Loucy (cell line): ENCODE data around the gene ABHD2.

Source experiments
- H2AFZ ChIP-seq: fragments of 200-600 bp; sonication (generic); 2 replicates; pipeline ENCODE4 v1.6.0; 2016; ENCODE audit warnings: antibody characterized with exemption, mild to moderate bottlenecking, low read length, moderate library complexity
- H3F3A ChIP-seq: fragments of 200-600 bp; 2 replicates; pipeline ENCODE4 v1.6.0; 2016; ENCODE audit warnings: antibody characterized with exemption, low read depth, mild to moderate bottlenecking
- H3K27me3 ChIP-seq: fragments of 200-600 bp; sonication (generic); 2 replicates; pipeline ENCODE4 v1.6.1; 2014; ENCODE audit warnings: low read length, mild to moderate bottlenecking; ENCODE audit not compliant: insufficient read depth, poor library complexity, severe bottlenecking
- H3K36me3 ChIP-seq: fragments of 200-600 bp; sonication (generic); 2 replicates; pipeline ENCODE4 v1.6.1; 2016; ENCODE audit warnings: low read length; ENCODE audit not compliant: insufficient read depth
- H3K4me1 ChIP-seq: fragments of 200-600 bp; sonication (generic); 2 replicates; pipeline ENCODE4 v1.5.1; 2014; ENCODE audit warnings: low read length, mild to moderate bottlenecking; ENCODE audit not compliant: insufficient read depth, poor library complexity, severe bottlenecking
- H3K4me2 ChIP-seq: fragments of 200-600 bp; sonication (generic); 2 replicates; pipeline ENCODE4 v1.6.0; 2014; ENCODE audit warnings: antibody characterized with exemption, low read length, low read depth, mild to moderate bottlenecking; ENCODE audit not compliant: poor library complexity, severe bottlenecking
- H3K4me3 ChIP-seq: fragments of 200-600 bp; sonication (generic); 2 replicates; pipeline ENCODE4 v1.5.1; 2014; ENCODE audit warnings: low read length, mild to moderate bottlenecking, mixed read lengths; ENCODE audit not compliant: poor library complexity, severe bottlenecking
- H3K79me2 ChIP-seq: fragments of 200-600 bp; sonication (generic); 2 replicates; pipeline ENCODE4 v1.6.1; 2014; ENCODE audit warnings: low read length; ENCODE audit not compliant: insufficient read depth
- H3K9ac ChIP-seq: fragments of 200-600 bp; sonication (generic); 2 replicates; pipeline ENCODE4 v1.6.0; 2014; ENCODE audit warnings: mild to moderate bottlenecking, low read depth, low read length, moderate library complexity; ENCODE audit not compliant: poor library complexity, severe bottlenecking
- H3K9me2 ChIP-seq: fragments of 200-600 bp; sonication (generic); replicated peaks from 2 replicates; pipeline ENCODE4 v1.6.1; 2016; ENCODE audit warnings: low read depth, low read length, mixed read lengths
- H3K9me3 ChIP-seq: fragments of 200-600 bp; sonication (generic); 2 replicates; pipeline ENCODE4 v1.6.1; 2014; ENCODE audit warnings: mild to moderate bottlenecking, antibody characterized with exemption, low read length, low read depth; ENCODE audit not compliant: insufficient read depth
- H4K20me1 ChIP-seq: fragments of 200-600 bp; sonication (generic); 2 replicates; pipeline ENCODE4 v1.6.0; 2014; ENCODE audit warnings: antibody characterized with exemption, low read length, mild to moderate bottlenecking; ENCODE audit not compliant: insufficient read depth, poor library complexity, severe bottlenecking
- EZH2phosphoT487 ChIP-seq: fragments of 200-600 bp; IDR thresholded peaks from 2 replicates; pipeline ENCODE4 v1.6.1; 2018; ENCODE audit warnings: antibody characterized with exemption, mild to moderate bottlenecking, moderate library complexity, borderline replicate concordance
- TF ChIP-seq, protein P1 (sequence below): fragments of 200-600 bp; sonication (generic); conservative IDR thresholded peaks from 2 replicates; pipeline ENCODE4 v1.5.1; 2014; ENCODE audit warnings: mild to moderate bottlenecking, antibody characterized with exemption, low read length

The ABHD2 gene

DNA sequence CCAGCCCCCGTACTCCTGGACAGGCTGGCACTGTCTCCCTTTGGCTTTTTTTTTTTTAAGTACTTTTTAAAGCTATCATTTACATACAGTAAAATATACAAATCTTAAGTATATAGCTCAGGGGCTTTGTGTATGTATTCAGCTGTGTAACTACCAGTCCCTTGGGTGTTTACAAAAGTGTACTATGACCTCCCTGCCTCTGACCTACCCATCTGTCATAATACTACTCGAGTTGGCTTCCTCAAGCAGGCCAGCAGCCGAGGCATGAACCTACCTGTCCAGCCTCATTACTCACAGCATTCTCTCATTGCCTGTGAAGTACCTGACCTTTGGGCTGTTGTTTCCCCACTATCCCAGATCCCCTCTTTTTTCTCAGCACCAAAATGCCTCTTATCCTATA is 33.2 kb downstream of the ABHD2 start:
- Histone ChIP-seq H3K36me3 (peaks cover 72% of the 10 kb centered on the region; the same call in 1 of the 2 replicates), H3K9me2 (no peaks in the 10 kb centered on the region), H3K9me3 (no peaks in the 10 kb centered on the region), H2AFZ (no peak overlapping the region), H4K20me1 (no peaks in the 10 kb centered on the region), H3F3A (no peaks in the 10 kb centered on the region), H3K4me3 (no peak overlapping the region), H3K4me2 (no peak overlapping the region), H3K27me3 (no peaks in the 10 kb centered on the region), H3K9ac (no peak overlapping the region), H3K4me1 (no peaks in the 10 kb centered on the region), H3K79me2 (no peaks in the 10 kb centered on the region)
- TF ChIP-seq, protein P1, sequence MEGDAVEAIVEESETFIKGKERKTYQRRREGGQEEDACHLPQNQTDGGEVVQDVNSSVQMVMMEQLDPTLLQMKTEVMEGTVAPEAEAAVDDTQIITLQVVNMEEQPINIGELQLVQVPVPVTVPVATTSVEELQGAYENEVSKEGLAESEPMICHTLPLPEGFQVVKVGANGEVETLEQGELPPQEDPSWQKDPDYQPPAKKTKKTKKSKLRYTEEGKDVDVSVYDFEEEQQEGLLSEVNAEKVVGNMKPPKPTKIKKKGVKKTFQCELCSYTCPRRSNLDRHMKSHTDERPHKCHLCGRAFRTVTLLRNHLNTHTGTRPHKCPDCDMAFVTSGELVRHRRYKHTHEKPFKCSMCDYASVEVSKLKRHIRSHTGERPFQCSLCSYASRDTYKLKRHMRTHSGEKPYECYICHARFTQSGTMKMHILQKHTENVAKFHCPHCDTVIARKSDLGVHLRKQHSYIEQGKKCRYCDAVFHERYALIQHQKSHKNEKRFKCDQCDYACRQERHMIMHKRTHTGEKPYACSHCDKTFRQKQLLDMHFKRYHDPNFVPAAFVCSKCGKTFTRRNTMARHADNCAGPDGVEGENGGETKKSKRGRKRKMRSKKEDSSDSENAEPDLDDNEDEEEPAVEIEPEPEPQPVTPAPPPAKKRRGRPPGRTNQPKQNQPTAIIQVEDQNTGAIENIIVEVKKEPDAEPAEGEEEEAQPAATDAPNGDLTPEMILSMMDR: no peak
- no peak for TF ChIP-seq EZH2phosphoT487

DNA sequence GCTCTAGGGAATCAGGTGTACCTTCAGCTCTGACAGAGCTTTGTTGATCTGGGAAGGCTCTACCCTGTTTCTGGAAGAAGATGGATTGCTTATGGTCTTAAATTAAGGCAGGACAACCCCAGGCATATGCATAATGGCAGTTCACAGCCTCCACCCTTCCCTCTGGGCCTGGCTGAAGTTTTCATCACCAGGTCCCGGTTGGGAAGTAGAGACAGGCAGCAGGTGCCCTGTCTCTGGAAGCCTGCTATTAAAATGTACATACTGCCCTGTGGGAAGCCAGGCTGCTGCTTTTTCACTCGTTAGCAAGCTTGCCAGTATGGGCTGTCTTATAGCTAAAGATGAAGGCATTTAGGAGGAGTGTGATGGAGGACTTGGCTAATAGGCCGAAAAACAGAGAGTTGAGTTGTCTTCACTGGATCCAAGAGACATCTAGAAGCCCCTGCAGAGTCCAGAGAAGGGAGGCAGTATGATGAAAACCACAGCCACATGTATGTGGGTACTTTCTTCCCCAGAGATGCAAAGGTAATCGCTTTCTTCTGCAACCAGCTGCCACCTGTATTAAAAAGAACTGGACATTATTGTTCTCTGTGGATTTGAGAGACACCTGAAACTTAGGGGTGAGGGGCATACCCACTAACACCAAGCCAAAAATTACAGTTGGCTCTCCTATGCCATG is 34.4 kb downstream of the ABHD2 start:
- peaks cover 70% of the 10 kb centered on the region; the same call in 1 of the 2 replicates for H3K36me3 ChIP-seq
- H3K27me3 ChIP-seq: no peaks in the 10 kb centered on the region
- H2AFZ ChIP-seq: no peak overlapping the region
- no peak overlapping the region for H3K4me2 ChIP-seq
- H3F3A ChIP-seq: no peaks in the 10 kb centered on the region
- no peaks in the 10 kb centered on the region for H3K9me2 ChIP-seq
- H3K4me1 ChIP-seq: no peaks in the 10 kb centered on the region
- H4K20me1 ChIP-seq: no peaks in the 10 kb centered on the region
- H3K4me3 ChIP-seq: no peak overlapping the region
- H3K9me3 ChIP-seq: no peaks in the 10 kb centered on the region
- TF ChIP-seq, protein P1: no peak
- no peak for TF ChIP-seq EZH2phosphoT487
- no peaks in the 10 kb centered on the region for H3K79me2 ChIP-seq
- H3K9ac ChIP-seq: no peak overlapping the region

GRCh38 chr15:89123181-89123525 is 34.9 kb downstream of the ABHD2 start:
- Histone ChIP-seq H3K4me3 (no peak overlapping the region), H3K9me2 (no peaks in the 10 kb centered on the region), H3K9me3 (no peaks in the 10 kb centered on the region), H3K9ac (no peak overlapping the region), H3K27me3 (no peaks in the 10 kb centered on the region), H3F3A (no peaks in the 10 kb centered on the region), H4K20me1 (no peaks in the 10 kb centered on the region), H3K36me3 (peaks cover 71% of the 10 kb centered on the region; the same call in 1 of the 2 replicates), H2AFZ (no peak overlapping the region), H3K4me2 (no peak overlapping the region), H3K79me2 (no peaks in the 10 kb centered on the region), H3K4me1 (no peaks in the 10 kb centered on the region)
- TF ChIP-seq EZH2phosphoT487: no peak
- TF ChIP-seq, protein P1: no peak
